HPDE6-E6E7 (cell line): Measurements from ENCODE around the gene ACVR1.
"Not testable (repeated sequence)": the region's sequence is repeated elsewhere in the genome, so short reads cannot be mapped to it uniquely, and the experiment has no call there.

Experiments used
- DNase-seq: peaks from one replicate; pipeline ENCODE4 v3.0.0; 2011; ENCODE audit warnings: missing footprints; ENCODE audit errors: extremely low spot score

The ACVR1 gene

GRCh38 chr2:157830266-157830665 is 45.9 kb downstream of the ACVR1 start:
- DNase-seq, result no peak

DNA sequence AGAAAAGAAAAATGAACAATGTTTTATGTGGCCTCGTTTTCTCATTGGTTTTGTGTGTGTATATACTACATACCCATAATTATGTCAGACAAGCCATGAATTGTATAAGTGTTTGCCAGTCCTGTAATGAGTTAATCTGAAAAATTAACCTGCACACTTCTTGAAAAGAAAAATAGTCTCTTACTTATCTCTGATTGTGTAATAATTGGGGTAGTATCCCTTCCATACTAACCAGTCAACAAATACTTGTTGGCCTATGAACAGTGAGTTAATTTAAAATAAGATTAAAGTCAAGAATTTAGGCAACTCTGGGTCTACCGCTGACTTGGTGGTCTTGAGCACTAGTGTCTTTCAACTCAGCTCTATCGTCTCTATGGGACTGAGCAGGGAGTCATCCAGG is 48.8 kb downstream of the ACVR1 start:
- DNase-seq, result no peak

DNA sequence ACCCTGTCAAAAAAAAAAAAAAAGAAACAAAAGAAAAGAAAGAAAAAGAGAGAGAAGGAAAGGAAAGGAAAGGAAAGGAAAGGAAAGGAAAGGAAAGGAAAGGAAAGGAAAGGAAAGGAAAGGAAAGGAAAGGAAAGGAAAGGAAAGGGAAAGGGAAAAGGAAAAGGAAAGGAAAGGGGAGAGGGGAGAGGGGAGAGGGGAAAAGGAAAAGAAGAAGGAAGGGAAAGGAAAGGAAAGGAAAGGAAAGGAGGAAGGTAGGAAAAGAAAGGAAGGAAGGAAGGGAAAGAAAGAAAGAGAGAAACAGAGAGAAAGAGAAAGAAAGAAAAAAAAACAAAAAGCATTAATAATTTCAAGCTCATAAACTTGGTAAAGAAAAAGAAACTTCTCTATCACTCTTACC is 49.5 kb downstream of the ACVR1 start:
- not testable (repeated sequence) for DNase-seq

GRCh38 chr2:157825885-157826284 is 50.2 kb downstream of the ACVR1 start:
- peak; percentile 37 for DNase-seq

- DNase-seq, result no peak
These were observed 53.1 kb downstream of the ACVR1 start for GRCh38 chr2:157822993-157823392.

DNA sequence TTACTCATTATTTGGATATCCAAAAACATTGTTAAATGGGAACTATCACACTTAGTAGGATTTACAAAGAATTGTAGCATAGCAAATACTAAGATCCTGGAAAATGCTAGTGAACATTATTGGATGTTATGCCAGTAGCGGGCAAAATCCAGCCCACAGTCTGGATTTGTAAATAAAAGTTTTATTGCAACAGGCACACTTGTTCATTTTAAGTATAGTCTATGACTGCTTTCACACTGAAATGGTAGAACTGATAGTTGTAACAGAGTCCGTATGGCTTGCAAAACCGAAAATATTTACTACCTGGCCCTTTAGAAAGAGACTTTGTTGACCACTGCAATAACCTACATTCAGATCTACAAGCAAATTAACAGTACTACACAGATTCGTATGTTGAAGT is 53.6 kb downstream of the ACVR1 start:
- no peak for DNase-seq

GRCh38 chr2:157821519-157822131 is 54.5 kb downstream of the ACVR1 start:
- DNase-seq, result no peak

GRCh38 chr2:157820193-157820592 is 55.9 kb downstream of the ACVR1 start:
- no peak for DNase-seq

DNA sequence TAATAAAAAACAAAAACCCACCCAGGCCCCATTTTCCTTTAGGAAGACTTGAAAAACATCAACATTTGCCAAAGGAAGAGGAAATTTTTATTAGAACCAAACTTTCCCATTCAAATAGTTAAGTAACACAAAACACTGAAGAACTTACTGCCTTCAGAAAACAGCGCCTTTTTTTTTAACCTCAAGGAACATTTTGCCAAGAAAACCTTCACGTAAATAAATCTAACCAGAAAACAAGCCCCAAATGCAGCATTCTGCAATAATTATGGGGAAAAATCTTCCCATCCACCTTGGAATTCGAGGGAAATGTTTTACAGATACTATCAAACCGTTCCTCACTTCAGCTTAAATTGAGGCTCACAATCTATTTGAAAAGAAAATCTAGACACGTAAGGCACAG is 56.4 kb downstream of the ACVR1 start:
- no peak for DNase-seq

DNA sequence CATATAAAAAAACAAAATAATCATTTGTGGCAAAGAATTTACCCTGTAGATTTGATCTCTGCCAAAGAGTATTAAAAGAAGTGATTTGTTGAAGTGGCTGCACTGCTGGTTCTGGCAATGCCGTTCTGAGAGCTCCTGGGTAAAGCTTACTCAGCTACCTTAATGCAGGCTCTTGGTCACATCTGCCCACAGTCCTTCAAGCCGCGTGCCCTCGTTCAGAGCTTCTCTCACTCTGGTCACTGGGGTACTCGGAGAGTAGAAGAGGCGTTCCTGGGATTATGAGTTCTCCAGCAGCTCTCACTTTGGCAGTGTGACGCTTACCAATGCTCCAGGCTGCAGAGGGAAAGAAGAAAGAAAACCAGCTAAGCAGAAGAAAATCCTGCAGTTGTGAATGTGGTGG is 57.9 kb downstream of the ACVR1 start:
- no peak for DNase-seq

GRCh38 chr2:157815421-157815820 is 60.7 kb downstream of the ACVR1 start:
- no peak for DNase-seq

- DNase-seq, result no peak
These were observed 62.7 kb downstream of the ACVR1 start for GRCh38 chr2:157813467-157813866.

DNA sequence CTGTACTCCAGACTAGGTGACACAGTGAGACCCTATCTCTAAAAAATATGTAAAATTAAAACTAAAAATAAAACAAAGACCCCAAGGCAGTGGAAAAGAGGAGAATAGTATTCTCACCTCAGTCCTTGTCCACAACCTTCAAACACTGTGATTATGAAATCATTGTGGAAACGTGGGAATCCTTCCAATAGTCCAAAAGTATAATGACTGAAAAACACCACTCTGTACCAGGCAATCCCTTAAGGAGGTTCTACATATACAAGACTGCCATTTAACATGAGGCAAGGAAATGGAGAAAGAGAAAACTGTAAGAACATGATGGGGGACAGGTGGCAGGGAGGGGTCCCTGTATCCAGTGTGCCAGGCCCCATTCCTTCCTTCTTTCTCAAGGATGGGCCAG is 66.1 kb downstream of the ACVR1 start:
- DNase-seq, result no peak

DNA sequence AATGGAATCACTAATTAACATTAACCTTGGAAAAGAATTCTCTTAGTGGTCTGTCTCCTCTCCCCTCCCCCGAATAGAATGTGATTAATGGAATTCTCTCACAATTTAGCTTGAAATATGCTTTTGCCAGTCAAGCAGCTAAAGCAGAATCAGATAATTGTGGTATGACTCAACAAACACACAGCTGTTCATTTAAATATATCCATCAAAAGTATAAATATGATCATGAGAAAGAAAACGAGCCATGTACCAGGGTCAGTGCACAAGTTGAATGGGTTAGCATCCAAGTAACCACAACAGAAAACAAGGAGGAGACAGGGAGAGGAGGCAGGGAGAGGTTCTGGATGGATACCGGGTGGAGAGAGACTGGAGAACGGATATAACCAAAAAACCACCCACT is 66.9 kb downstream of the ACVR1 start:
- no peak for DNase-seq

DNA sequence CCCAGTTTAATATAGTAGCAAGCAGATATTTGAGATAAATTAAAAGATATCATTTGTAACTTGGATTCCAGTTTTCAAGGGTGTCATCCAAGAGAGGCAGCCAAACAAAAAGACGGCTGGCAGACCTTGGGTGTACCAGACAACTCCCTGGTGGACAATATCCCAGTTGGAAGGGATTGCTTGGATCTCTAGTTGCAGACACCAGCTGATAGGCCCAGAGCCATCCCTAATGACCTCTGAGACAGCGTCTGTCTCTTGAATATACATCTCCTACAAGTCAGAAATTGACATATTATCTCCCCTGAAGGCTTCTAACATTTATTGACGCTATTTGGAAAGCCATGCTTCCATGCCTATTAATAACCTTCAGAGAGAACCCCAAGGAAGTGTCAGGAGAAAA is 67.7 kb downstream of the ACVR1 start:
- no peak for DNase-seq

GRCh38 chr2:157806426-157807077 is 69.6 kb downstream of the ACVR1 start:
- no peak for DNase-seq

GRCh38 chr2:157805519-157805918 is 70.6 kb downstream of the ACVR1 start:
- no peak for DNase-seq

GRCh38 chr2:157804355-157804754 is 71.8 kb downstream of the ACVR1 start:
- DNase-seq, result no peak

DNA sequence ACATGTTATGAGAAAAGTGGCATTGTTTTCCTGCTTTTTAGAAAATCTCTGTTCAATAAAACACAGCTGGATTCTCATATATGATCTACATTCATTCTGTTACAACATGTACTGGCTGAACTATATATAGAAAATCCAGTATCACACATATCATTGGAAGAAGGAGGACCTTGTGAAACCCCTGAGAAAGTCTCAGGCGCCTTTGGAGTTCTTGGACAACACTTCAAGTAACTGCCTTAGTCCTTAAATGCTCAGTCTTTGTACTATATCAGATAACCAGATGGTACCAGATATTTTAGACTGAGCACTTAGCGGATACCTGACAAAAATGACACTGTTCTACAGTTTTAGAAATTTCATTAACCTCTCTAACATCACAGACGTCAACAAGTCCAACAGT is 72.2 kb downstream of the ACVR1 start:
- DNase-seq, result no peak

GRCh38 chr2:157803476-157803875 is 72.7 kb downstream of the ACVR1 start:
- no peak for DNase-seq

GRCh38 chr2:157800838-157801495 is 75.2 kb downstream of the ACVR1 start:
- no peak for DNase-seq

GRCh38 chr2:157793053-157793612 is 83.0 kb downstream of the ACVR1 start:
- no peak for DNase-seq
